Measurements from ENCODE around the gene PRDM16. TPM values are rescaled to one million over a fixed set of nuclear protein-coding genes. Genes with fewer than 3 reads are reported as not detected.

The PRDM16 gene
- total RNA-seq, 4 donors from 2014 or later = 0.19 to 1.6 (median 0.36) TPM

- peaks cover 63% of the 10 kb centered on the region for H3K27me3 ChIP-seq
- H3K36me3 ChIP-seq = no peaks in the 10 kb centered on the region
- H3K4me1 ChIP-seq = no peaks in the 10 kb centered on the region
- H3K4me3 ChIP-seq = no peak overlapping the region
- peak in 1 of 2 donors; percentile 53 for DNase-seq (ENCODE audit: low spot score in 2 of 2)
- no peak overlapping the region for H3K27ac ChIP-seq
- H3K9me3 ChIP-seq = no peaks in the 10 kb centered on the region
- no peak for TF ChIP-seq POLR2AphosphoS5 (IDR thresholded peaks at IDR 0.05)
- TF ChIP-seq CTCF (IDR thresholded peaks at IDR 0.05) = no peak
- no peak for TF ChIP-seq POLR2A (IDR thresholded peaks at IDR 0.05)
- no peak for TF ChIP-seq EP300 (IDR thresholded peaks at IDR 0.05)
- 92% methylated on average over 4 of the region's 11 CpGs for whole genome bisulfite sequencing
These were observed 42.2 kb upstream of the PRDM16 start for GRCh38 chr1:3026581-3027391.

DNA sequence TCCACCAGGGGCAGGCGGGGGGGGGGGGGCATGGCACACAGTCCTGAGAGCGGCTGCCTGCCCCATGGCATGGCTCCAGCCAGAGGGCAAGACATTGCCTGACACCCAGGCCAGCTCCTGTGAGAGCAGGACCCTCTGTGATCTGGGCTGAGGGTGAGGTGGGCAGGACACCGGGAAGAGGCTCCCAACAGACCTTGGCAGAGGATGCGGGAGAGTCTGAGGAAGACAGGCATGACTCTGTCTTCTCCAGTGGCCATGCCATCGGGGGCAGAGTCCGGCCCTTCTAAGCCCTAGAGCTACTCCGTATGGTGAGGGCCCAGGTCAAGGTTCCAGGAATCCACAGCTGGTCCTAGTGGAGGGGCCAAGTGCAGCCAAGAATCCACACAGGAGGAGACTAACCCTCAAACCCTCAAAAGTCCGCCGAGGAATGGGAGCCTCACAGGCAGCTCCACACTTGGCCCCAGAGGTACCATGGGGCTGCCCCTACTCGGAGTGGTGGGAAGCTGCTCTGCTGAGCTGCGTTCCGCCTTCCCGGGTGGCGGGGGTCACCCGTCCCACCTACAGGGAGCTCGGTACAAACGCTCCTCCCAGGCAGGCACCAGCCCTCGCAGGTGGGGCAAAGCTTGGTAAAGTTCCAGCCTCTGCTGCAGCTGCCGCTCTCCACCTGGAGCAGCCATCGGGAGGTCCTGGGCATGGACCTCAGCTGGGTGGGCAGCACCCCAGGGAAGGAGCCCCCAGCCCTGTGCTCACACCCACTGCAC is 41.2 kb upstream of the PRDM16 start:
- Histone ChIP-seq H3K4me3 (no peak overlapping the region), H3K36me3 (no peaks in the 10 kb centered on the region), H3K27me3 (peaks cover 69% of the 10 kb centered on the region), H3K9me3 (no peaks in the 10 kb centered on the region), H3K27ac (no peak overlapping the region), H3K4me1 (no peaks in the 10 kb centered on the region)
- TF ChIP-seq POLR2AphosphoS5 (IDR thresholded peaks at IDR 0.05) (no peak), CTCF (IDR thresholded peaks at IDR 0.05) (no peak), POLR2A (IDR thresholded peaks at IDR 0.05) (no peak), EP300 (IDR thresholded peaks at IDR 0.05) (no peak)
- no CpG with 5 or more reads among the region's 20 CpGs for WGBS
- peak in 1 of 2 donors; percentile 74 for DNase-seq (ENCODE audit: low spot score in 2 of 2)

DNA sequence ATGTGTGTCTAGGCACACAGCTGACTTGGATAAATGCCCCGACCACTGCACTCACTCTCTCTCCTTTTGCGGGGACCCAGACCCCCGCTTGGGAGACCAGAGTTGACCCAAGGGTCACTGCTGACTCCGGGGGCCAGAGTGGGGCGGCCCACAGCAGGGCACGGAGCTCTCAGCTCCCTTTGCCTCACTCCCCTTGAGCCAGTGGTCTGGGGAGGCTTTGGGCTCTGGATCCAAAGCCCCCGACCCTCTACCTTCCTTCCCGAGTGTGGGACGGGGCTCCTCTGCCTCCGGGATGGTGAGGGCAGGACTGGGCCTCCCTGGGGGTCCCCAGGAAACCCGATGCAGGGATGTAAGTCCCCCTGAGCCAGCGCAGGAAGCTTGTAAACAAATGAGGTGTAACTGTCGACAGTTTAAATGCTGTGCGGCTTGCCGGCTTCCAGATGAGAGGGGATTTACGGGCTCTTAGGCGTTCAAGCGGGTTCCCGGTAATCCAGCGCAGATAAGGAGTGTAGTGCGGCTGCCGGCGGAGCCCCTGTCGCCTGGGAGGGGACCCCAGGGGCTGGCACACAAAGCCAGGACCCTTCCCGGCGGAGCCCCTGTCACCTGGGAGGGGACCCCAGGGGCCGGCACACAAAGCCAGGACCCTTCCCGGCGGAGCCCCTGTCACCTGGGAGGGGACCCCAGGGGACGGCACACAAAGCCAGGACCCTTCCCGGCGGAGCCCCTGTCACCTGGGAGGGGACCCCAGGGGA is 40.3 kb upstream of the PRDM16 start:
- Histone ChIP-seq H3K36me3 (no peaks in the 10 kb centered on the region), H3K4me1 (no peaks in the 10 kb centered on the region), H3K27ac (no peak overlapping the region), H3K4me3 (no peak overlapping the region), H3K27me3 (peaks cover 76% of the 10 kb centered on the region), H3K9me3 (no peaks in the 10 kb centered on the region)
- WGBS = 62% methylated on average over 9 of the region's 32 CpGs
- TF ChIP-seq EP300 (IDR thresholded peaks at IDR 0.05) (no peak), POLR2AphosphoS5 (IDR thresholded peaks at IDR 0.05) (no peak), POLR2A (IDR thresholded peaks at IDR 0.05) (no peak), CTCF (IDR thresholded peaks at IDR 0.05) (no peak)
- peak in 1 of 2 donors; percentile 50 for DNase-seq (ENCODE audit: low spot score in 2 of 2)

DNA sequence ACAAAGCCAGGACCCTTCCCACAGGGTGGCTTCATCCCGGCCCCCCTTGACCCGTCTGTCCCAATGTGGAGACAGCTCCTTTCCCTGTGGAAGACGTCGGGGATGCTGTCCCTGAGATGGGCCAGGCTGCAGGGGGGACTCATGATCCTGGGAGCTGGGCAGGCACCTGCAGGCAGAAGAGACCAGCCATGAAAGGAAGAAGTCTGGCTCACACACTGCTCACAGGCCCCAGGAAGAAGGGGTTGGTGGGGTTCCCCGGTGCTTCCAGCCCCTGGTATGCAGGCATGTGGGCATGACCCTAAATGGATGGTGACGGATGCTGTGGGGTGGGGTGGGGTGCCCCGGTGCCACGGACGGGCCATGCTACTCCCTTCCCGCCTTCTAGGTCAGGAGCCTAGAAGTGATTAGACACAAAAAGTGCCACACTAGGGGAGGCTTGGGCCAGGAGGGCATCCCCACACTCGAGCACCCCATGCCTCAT is 39.5 kb upstream of the PRDM16 start:
- 96% methylated on average over 5 of the region's 11 CpGs for WGBS
- TF ChIP-seq CTCF (IDR thresholded peaks at IDR 0.05) (no peak), POLR2AphosphoS5 (IDR thresholded peaks at IDR 0.05) (no peak), POLR2A (IDR thresholded peaks at IDR 0.05) (no peak), EP300 (IDR thresholded peaks at IDR 0.05) (no peak)
- peak in 1 of 2 donors; percentile 62 for DNase-seq (ENCODE audit: low spot score in 2 of 2)
- Histone ChIP-seq H3K9me3 (no peaks in the 10 kb centered on the region), H3K4me3 (no peak overlapping the region), H3K36me3 (no peaks in the 10 kb centered on the region), H3K27ac (no peak overlapping the region), H3K4me1 (no peaks in the 10 kb centered on the region), H3K27me3 (peaks cover 78% of the 10 kb centered on the region)
